ENCODE results near the gene STYXL1.
"Not testable (repeated sequence)": the region's sequence is repeated elsewhere in the genome, so short reads cannot be mapped to it uniquely, and the experiment has no call there.

The STYXL1 gene, protein sequence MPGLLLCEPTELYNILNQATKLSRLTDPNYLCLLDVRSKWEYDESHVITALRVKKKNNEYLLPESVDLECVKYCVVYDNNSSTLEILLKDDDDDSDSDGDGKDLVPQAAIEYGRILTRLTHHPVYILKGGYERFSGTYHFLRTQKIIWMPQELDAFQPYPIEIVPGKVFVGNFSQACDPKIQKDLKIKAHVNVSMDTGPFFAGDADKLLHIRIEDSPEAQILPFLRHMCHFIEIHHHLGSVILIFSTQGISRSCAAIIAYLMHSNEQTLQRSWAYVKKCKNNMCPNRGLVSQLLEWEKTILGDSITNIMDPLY

GRCh38 chr7:76047811-76048667, at the start of gene STYXL1, which contains the start of gene MDH2:
Gene STYXL1, minus strand, starts transcription at chr7:76048000. Its CDS starts 17,477 bp downstream, at chr7:76030523.
Gene MDH2, plus strand, starts transcription at chr7:76048106. Its CDS starts 55 bp downstream, at chr7:76048161.
- peak within 1 kb of the TSS; percentile 90 for H3K4me3 Mint-ChIP-seq
- H3K9me3 Mint-ChIP-seq = no peaks in the 10 kb centered on the region
- DNase-seq (ENCODE audit: low spot score in 2 of 2) = peak; percentile 62 to 67
- ATAC-seq (ENCODE audit: low read depth) = peak; percentile 83
- H3K27me3 Mint-ChIP-seq = no peaks in the 10 kb centered on the region
- H3K4me1 Mint-ChIP-seq = peaks cover 27% of the 10 kb centered on the region
- H3K36me3 Mint-ChIP-seq = peaks cover 15% of the 10 kb centered on the region
- H3K27ac Mint-ChIP-seq = peak within 1 kb of the TSS; percentile 90

GRCh38 chr7:76095908-76096307, 48.1 kb upstream of the STYXL1 start:
- Mint-ChIP-seq H3K4me3 (no peak overlapping the region), H3K9me3 (no peaks in the 10 kb centered on the region), H3K4me1 (no peaks in the 10 kb centered on the region), H3K36me3 (no peaks in the 10 kb centered on the region), H3K27me3 (peaks cover 18% of the 10 kb centered on the region), H3K27ac (no peak overlapping the region)
- ATAC-seq (ENCODE audit: low read depth) (no peak), DNase-seq (ENCODE audit: low spot score in 2 of 2) (no peak)

GRCh38 chr7:76094326-76094725, 46.5 kb upstream of the STYXL1 start:
- H3K36me3 Mint-ChIP-seq; H3K9me3 Mint-ChIP-seq; H3K4me3 Mint-ChIP-seq; DNase-seq (ENCODE audit: low spot score in 2 of 2); ATAC-seq (ENCODE audit: low read depth); H3K4me1 Mint-ChIP-seq; H3K27ac Mint-ChIP-seq: not testable (repeated sequence)
- peaks cover 21% of the 10 kb centered on the region for H3K27me3 Mint-ChIP-seq

DNA sequence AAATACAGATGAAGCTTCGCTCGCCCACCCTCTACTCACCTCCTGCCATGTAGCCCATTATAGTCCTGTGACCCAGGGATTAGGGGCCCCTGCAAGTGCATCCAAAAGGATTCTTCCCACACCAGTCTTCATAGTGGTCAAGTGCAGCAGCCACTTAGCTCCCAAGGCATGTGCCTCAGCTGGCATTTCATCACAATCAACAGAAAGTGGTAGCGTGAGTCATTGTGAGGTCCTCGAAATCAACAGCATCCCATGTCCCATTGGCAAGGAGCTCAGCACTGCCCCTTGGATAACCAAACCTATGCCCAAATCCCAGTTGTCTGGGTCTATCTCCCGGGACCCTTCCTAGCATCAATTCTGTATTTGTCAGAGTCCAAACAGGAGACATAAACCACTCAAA, 45.7 kb upstream of the STYXL1 start:
- not testable (repeated sequence) for H3K36me3 Mint-ChIP-seq; H3K9me3 Mint-ChIP-seq; H3K27ac Mint-ChIP-seq; DNase-seq (ENCODE audit: low spot score in 2 of 2); ATAC-seq (ENCODE audit: low read depth); H3K4me1 Mint-ChIP-seq; H3K4me3 Mint-ChIP-seq
- peaks cover 22% of the 10 kb centered on the region for H3K27me3 Mint-ChIP-seq

- H3K36me3 Mint-ChIP-seq = no peaks in the 10 kb centered on the region
- peaks cover 22% of the 10 kb centered on the region for H3K27me3 Mint-ChIP-seq
- H3K4me1 Mint-ChIP-seq = no peaks in the 10 kb centered on the region
- no peaks in the 10 kb centered on the region for H3K9me3 Mint-ChIP-seq
- no peak overlapping the region for H3K27ac Mint-ChIP-seq
- no peak overlapping the region for H3K4me3 Mint-ChIP-seq
- ATAC-seq (ENCODE audit: low read depth) (no peak), DNase-seq (ENCODE audit: low spot score in 2 of 2) (no peak)
Observed at GRCh38 chr7:76091506-76091905, 43.7 kb upstream of the STYXL1 start.

- Mint-ChIP-seq H3K9me3 (no peaks in the 10 kb centered on the region), H3K27me3 (peaks cover 22% of the 10 kb centered on the region)
Observed at GRCh38 chr7:76089865-76090475, 42.2 kb upstream of the STYXL1 start.

GRCh38 chr7:76087362-76087791, 39.6 kb upstream of the STYXL1 start:
- peaks cover 18% of the 10 kb centered on the region for H3K27me3 Mint-ChIP-seq
- H3K4me1 Mint-ChIP-seq; H3K27ac Mint-ChIP-seq; ATAC-seq (ENCODE audit: low read depth); DNase-seq (ENCODE audit: low spot score in 2 of 2); H3K4me3 Mint-ChIP-seq; H3K36me3 Mint-ChIP-seq; H3K9me3 Mint-ChIP-seq: not testable (repeated sequence)

More at GRCh38 chr7:76089865-76090475, 42.2 kb upstream of the STYXL1 start:
- no peaks in the 10 kb centered on the region for H3K4me1 Mint-ChIP-seq
- H3K27ac Mint-ChIP-seq = no peak overlapping the region
- DNase-seq (ENCODE audit: low spot score in 2 of 2) (no peak), ATAC-seq (ENCODE audit: low read depth) (no peak)
- H3K4me3 Mint-ChIP-seq = no peak overlapping the region
- H3K36me3 Mint-ChIP-seq = no peaks in the 10 kb centered on the region

GRCh38 chr7:76086070-76086469, 38.3 kb upstream of the STYXL1 start:
- DNase-seq (ENCODE audit: low spot score in 2 of 2) = no peak
- Mint-ChIP-seq H3K27me3 (peaks cover 12% of the 10 kb centered on the region), H3K36me3 (no peaks in the 10 kb centered on the region), H3K9me3 (no peaks in the 10 kb centered on the region), H3K27ac (no peak overlapping the region), H3K4me3 (no peak overlapping the region), H3K4me1 (no peaks in the 10 kb centered on the region)
- ATAC-seq (ENCODE audit: low read depth) = no peak

- DNase-seq (ENCODE audit: low spot score in 2 of 2); H3K27ac Mint-ChIP-seq; ATAC-seq (ENCODE audit: low read depth); H3K4me3 Mint-ChIP-seq; H3K9me3 Mint-ChIP-seq; H3K4me1 Mint-ChIP-seq; H3K36me3 Mint-ChIP-seq: not testable (repeated sequence)
- peaks cover 12% of the 10 kb centered on the region for H3K27me3 Mint-ChIP-seq
Observed at GRCh38 chr7:76084115-76084514, 36.3 kb upstream of the STYXL1 start.

- Mint-ChIP-seq H3K27ac (no peak overlapping the region), H3K27me3 (peaks cover 6% of the 10 kb centered on the region), H3K4me1 (peaks cover 4% of the 10 kb centered on the region), H3K4me3 (no peak overlapping the region), H3K9me3 (peaks cover 4% of the 10 kb centered on the region), H3K36me3 (no peaks in the 10 kb centered on the region)
- no peak for DNase-seq (ENCODE audit: low spot score in 2 of 2)
- ATAC-seq (ENCODE audit: low read depth) = no peak
Observed at GRCh38 chr7:76080204-76080603, 32.4 kb upstream of the STYXL1 start.

DNA sequence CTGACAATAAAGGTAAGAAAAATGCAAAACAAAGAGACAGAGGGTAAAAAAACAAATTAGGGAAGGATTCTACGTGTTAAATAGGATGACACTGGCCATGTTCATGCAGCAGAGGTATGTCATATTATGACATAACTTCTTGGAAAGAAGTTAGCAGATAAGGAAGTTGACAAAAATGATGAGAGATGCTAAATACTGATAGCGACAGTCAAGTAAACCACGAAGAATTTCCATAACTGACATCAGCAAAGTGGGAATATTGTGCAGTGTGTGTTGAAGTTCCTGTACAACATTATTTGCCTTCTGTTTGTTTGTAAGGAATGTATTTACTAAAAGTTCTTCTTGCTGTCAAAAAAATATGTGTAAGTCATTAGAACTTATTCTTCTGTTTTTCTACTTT, 29.6 kb upstream of the STYXL1 start:
- H3K27me3 Mint-ChIP-seq = peaks cover 4% of the 10 kb centered on the region
- H3K36me3 Mint-ChIP-seq = peaks cover 4% of the 10 kb centered on the region
- no peak overlapping the region for H3K27ac Mint-ChIP-seq
- H3K4me3 Mint-ChIP-seq = no peak overlapping the region
- peaks cover 4% of the 10 kb centered on the region for H3K4me1 Mint-ChIP-seq
- no peak for DNase-seq (ENCODE audit: low spot score in 2 of 2)
- H3K9me3 Mint-ChIP-seq = peaks cover 4% of the 10 kb centered on the region
- ATAC-seq (ENCODE audit: low read depth) = no peak

DNA sequence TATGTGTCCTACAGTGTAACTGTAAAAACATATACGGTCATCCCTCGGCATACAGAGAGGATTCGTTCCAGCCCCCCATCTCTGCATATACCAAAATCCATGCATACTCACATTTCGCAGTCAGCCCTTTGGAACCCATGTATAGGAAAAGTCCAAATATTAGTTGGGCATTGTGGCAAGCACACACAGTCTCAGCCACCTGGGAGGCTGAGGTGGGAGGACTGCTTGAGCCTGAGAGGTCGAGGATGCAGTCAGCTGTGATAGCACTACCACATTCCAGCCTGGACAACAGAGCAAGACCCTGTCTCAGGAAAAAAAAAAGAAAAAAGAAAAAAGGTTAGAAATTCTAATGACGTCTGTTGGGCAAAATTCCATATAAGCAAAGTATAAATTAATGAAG, 29.2 kb upstream of the STYXL1 start:
- H3K4me1 Mint-ChIP-seq = peaks cover 4% of the 10 kb centered on the region
- H3K9me3 Mint-ChIP-seq = peaks cover 4% of the 10 kb centered on the region
- peaks cover 4% of the 10 kb centered on the region for H3K36me3 Mint-ChIP-seq
- H3K4me3 Mint-ChIP-seq = no peak overlapping the region
- no peak overlapping the region for H3K27ac Mint-ChIP-seq
- DNase-seq (ENCODE audit: low spot score in 2 of 2) = no peak
- ATAC-seq (ENCODE audit: low read depth) = no peak
- peaks cover 4% of the 10 kb centered on the region for H3K27me3 Mint-ChIP-seq

- peaks cover under 1% of the 10 kb centered on the region for H3K27me3 Mint-ChIP-seq
- H3K4me1 Mint-ChIP-seq = peaks cover 4% of the 10 kb centered on the region
- ATAC-seq (ENCODE audit: low read depth) = no peak
Observed at GRCh38 chr7:76074972-76075370, 27.2 kb upstream of the STYXL1 start.

More at GRCh38 chr7:76074972-76075370, 27.2 kb upstream of the STYXL1 start:
- Mint-ChIP-seq H3K9me3 (peaks cover 4% of the 10 kb centered on the region), H3K27ac (no peak overlapping the region), H3K4me3 (no peak overlapping the region), H3K36me3 (peaks cover 4% of the 10 kb centered on the region)
- no peak for DNase-seq (ENCODE audit: low spot score in 2 of 2)

Data from memory B cell (primary cell).